Measurements from ENCODE around the gene MRPL50. TPM values are rescaled to one million over a fixed set of nuclear protein-coding genes. Genes with fewer than 3 reads are reported as not detected.

Gene MRPL50
- total and polyA plus RNA-seq, 2 donors (not counting 1 experiment from before 2014, with no cell fraction given): 11.8 to 12.2 TPM

DNA sequence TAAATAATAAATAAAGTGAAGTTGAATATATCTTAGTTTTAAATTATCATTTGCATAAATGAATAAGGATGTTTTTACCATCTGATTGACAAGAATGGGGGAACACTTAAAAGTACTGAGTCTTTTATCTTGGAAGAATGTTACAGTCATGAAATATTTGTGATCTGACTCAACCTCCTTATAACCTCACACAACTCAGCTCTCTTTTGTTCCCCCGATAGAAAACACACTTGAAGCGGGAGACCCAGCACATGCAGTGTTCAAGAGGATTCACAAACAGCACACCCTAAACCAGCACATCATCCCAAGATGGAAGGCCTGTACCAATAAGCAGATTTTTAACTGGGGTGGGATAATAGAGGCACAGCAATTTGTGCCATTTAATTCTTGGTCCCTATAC is 29.1 kb downstream of the MRPL50 start:
- Histone ChIP-seq H3K9me3 (ENCODE audit: control insufficient read depth, insufficient read depth, low read depth, low read length) (no peaks in the 10 kb centered on the region), H3K9ac (ENCODE audit: insufficient read depth, low read length) (no peak overlapping the region), H3K27ac (ENCODE audit: insufficient read depth, low read length) (no peak overlapping the region), H3K79me2 (ENCODE audit: control insufficient read depth, insufficient read depth, low read length) (no peaks in the 10 kb centered on the region), H2AFZ (ENCODE audit: low read length) (no peak overlapping the region), H3K27me3 (ENCODE audit: control insufficient read depth, insufficient read depth, low read length) (no peaks in the 10 kb centered on the region), H3K4me2 (ENCODE audit: extremely low read depth, insufficient read depth, low read length) (no peak overlapping the region), H3K4me3 (replicated peaks in 1 of 4; ENCODE audit: control extremely low read depth in 1 of 4, insufficient read depth in 1 of 4, low read depth in 3 of 4, low read length in 4 of 4) (no peak overlapping the region), H3K4me1 (ENCODE audit: control insufficient read depth, extremely low read depth, insufficient read depth, low read length) (no peaks in the 10 kb centered on the region), H4K20me1 (ENCODE audit: control insufficient read depth, extremely low read depth, insufficient read depth, low read length) (no peaks in the 10 kb centered on the region), H3K36me3 (ENCODE audit: control insufficient read depth, insufficient read depth, low read length) (no peaks in the 10 kb centered on the region)
- peak in 1 of 2 donors; percentile 86 for DNase-seq (ENCODE audit: low read depth in 2 of 2)
- TF ChIP-seq, protein P1, sequence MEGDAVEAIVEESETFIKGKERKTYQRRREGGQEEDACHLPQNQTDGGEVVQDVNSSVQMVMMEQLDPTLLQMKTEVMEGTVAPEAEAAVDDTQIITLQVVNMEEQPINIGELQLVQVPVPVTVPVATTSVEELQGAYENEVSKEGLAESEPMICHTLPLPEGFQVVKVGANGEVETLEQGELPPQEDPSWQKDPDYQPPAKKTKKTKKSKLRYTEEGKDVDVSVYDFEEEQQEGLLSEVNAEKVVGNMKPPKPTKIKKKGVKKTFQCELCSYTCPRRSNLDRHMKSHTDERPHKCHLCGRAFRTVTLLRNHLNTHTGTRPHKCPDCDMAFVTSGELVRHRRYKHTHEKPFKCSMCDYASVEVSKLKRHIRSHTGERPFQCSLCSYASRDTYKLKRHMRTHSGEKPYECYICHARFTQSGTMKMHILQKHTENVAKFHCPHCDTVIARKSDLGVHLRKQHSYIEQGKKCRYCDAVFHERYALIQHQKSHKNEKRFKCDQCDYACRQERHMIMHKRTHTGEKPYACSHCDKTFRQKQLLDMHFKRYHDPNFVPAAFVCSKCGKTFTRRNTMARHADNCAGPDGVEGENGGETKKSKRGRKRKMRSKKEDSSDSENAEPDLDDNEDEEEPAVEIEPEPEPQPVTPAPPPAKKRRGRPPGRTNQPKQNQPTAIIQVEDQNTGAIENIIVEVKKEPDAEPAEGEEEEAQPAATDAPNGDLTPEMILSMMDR (conservative IDR thresholded peaks at IDR 0.05 in 1 of 2, IDR thresholded peaks at IDR 0.05 in 1 of 2; ENCODE audit: low read depth in 1 of 2, low read length in 2 of 2): no peak
- no peak for TF ChIP-seq EZH2 (IDR thresholded peaks at IDR 0.05; ENCODE audit: low read length, missing control alignments)

DNA sequence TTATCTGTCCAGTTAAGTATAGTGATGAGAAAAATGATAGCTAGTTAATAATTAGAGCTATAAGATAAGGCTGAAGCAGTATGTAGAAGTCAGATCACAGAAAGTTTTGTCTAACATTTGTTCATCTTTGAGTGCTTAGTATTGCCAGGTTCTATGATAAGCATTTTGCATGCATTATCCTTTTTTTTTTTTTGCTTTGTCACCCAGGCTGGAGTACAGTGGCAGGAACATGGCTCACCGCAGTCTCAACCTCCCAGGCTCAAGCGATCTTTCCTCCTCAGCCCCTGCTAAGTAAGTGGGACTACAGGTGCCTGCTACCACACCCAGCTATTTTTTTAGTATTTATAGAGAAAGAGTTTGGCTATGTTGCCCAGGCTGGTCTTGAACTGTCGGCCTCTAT is 31.1 kb downstream of the MRPL50 start:
- H3K9ac ChIP-seq (ENCODE audit: insufficient read depth, low read length): no peak overlapping the region
- no peak for TF ChIP-seq EZH2 (IDR thresholded peaks at IDR 0.05; ENCODE audit: low read length, missing control alignments)
- TF ChIP-seq, protein P1 (conservative IDR thresholded peaks at IDR 0.05 in 1 of 2, IDR thresholded peaks at IDR 0.05 in 1 of 2; ENCODE audit: low read depth in 1 of 2, low read length in 2 of 2): no peak
- H3K4me2 ChIP-seq (ENCODE audit: extremely low read depth, insufficient read depth, low read length): no peak overlapping the region
- H3K4me1 ChIP-seq (ENCODE audit: control insufficient read depth, extremely low read depth, insufficient read depth, low read length): no peaks in the 10 kb centered on the region
- H3K27me3 ChIP-seq (ENCODE audit: control insufficient read depth, insufficient read depth, low read length): no peaks in the 10 kb centered on the region
- no peak overlapping the region for H3K4me3 ChIP-seq (replicated peaks in 1 of 4; ENCODE audit: control extremely low read depth in 1 of 4, insufficient read depth in 1 of 4, low read depth in 3 of 4, low read length in 4 of 4)
- H4K20me1 ChIP-seq (ENCODE audit: control insufficient read depth, extremely low read depth, insufficient read depth, low read length): no peaks in the 10 kb centered on the region
- DNase-seq (ENCODE audit: low read depth in 2 of 2): no peak
- H3K27ac ChIP-seq (ENCODE audit: insufficient read depth, low read length): no peak overlapping the region
- H2AFZ ChIP-seq (ENCODE audit: low read length): no peak overlapping the region
- no peaks in the 10 kb centered on the region for H3K9me3 ChIP-seq (ENCODE audit: control insufficient read depth, insufficient read depth, low read depth, low read length)
- H3K79me2 ChIP-seq (ENCODE audit: control insufficient read depth, insufficient read depth, low read length): no peaks in the 10 kb centered on the region
- no peaks in the 10 kb centered on the region for H3K36me3 ChIP-seq (ENCODE audit: control insufficient read depth, insufficient read depth, low read length)

DNA sequence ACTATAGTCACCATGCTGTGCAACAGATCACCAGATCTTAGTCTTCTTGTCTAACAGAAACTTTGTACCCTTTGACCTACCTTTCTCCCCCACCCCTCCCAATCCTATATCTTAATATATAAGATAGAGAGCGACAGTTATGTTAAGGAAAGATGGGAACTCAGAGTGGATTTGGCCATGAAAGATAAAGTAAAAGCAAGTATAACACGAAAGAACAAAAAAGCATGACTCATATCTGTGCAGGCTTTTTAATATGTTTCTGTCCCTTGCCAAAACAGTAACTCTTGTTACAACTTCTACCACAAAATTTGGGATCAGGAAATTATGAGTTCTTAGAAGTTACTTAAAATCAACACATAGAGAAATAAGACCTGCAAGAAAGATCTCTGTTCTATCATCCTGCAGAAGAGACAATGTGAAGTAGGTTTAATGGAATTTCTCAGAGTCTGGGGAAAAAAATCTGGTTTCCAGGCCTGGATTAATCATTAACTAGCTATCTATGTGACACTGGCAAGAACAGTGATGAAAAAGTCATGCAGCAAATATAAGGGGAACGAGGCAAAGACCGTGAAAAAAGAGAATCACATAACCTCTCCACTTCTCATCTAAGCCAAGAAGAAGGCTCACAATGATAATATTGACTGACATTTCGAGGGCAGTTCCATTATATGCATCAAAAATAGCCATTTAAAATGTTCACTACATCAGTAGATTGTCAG is 32.2 kb downstream of the MRPL50 start:
- Histone ChIP-seq H3K4me1 (ENCODE audit: control insufficient read depth, extremely low read depth, insufficient read depth, low read length) (no peaks in the 10 kb centered on the region), H3K27ac (ENCODE audit: insufficient read depth, low read length) (no peak overlapping the region), H3K4me2 (ENCODE audit: extremely low read depth, insufficient read depth, low read length) (no peak overlapping the region), H3K36me3 (ENCODE audit: control insufficient read depth, insufficient read depth, low read length) (no peaks in the 10 kb centered on the region), H3K27me3 (ENCODE audit: control insufficient read depth, insufficient read depth, low read length) (no peaks in the 10 kb centered on the region), H3K4me3 (replicated peaks in 1 of 4; ENCODE audit: control extremely low read depth in 1 of 4, insufficient read depth in 1 of 4, low read depth in 3 of 4, low read length in 4 of 4) (no peak overlapping the region), H3K9ac (ENCODE audit: insufficient read depth, low read length) (no peak overlapping the region), H3K79me2 (ENCODE audit: control insufficient read depth, insufficient read depth, low read length) (no peaks in the 10 kb centered on the region), H2AFZ (ENCODE audit: low read length) (no peak overlapping the region), H3K9me3 (ENCODE audit: control insufficient read depth, insufficient read depth, low read depth, low read length) (no peaks in the 10 kb centered on the region), H4K20me1 (ENCODE audit: control insufficient read depth, extremely low read depth, insufficient read depth, low read length) (no peaks in the 10 kb centered on the region)
- DNase-seq (ENCODE audit: low read depth in 2 of 2): peak; percentile 14 to 56
- TF ChIP-seq, protein P1 (conservative IDR thresholded peaks at IDR 0.05 in 1 of 2, IDR thresholded peaks at IDR 0.05 in 1 of 2; ENCODE audit: low read depth in 1 of 2, low read length in 2 of 2): no peak
- TF ChIP-seq EZH2 (IDR thresholded peaks at IDR 0.05; ENCODE audit: low read length, missing control alignments): no peak
